ENCODE measurements around the gene BRPF1.

The BRPF1 gene

DNA sequence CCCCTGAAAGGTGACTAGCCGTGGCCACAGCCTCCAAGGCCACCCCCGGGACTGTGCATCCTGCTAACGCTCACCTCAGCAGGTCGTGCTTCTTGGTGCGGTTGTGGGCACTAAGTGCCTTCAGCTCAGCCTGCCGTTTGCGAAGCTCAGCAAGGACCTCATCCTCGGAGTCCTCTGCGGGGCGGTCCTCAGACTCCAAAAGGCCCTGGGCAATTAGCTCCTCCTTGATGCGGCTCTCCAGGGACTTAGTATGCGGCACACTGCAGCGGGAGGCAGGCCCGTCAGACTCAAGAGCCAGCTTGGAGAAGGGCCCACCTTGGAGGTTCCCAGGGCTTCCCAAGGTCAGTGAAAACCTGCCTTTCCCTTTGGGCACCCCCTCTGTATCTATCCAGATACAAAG lies 52.4 kb downstream of the BRPF1 start:
- TF ChIP-seq, protein P1, sequence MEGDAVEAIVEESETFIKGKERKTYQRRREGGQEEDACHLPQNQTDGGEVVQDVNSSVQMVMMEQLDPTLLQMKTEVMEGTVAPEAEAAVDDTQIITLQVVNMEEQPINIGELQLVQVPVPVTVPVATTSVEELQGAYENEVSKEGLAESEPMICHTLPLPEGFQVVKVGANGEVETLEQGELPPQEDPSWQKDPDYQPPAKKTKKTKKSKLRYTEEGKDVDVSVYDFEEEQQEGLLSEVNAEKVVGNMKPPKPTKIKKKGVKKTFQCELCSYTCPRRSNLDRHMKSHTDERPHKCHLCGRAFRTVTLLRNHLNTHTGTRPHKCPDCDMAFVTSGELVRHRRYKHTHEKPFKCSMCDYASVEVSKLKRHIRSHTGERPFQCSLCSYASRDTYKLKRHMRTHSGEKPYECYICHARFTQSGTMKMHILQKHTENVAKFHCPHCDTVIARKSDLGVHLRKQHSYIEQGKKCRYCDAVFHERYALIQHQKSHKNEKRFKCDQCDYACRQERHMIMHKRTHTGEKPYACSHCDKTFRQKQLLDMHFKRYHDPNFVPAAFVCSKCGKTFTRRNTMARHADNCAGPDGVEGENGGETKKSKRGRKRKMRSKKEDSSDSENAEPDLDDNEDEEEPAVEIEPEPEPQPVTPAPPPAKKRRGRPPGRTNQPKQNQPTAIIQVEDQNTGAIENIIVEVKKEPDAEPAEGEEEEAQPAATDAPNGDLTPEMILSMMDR (IDR thresholded peaks at IDR 0.05), result no peak
- no peak for TF ChIP-seq ZFX (IDR thresholded peaks at IDR 0.05; ENCODE audit: borderline replicate concordance)
- no peak overlapping the region for H3K27ac ChIP-seq

DNA sequence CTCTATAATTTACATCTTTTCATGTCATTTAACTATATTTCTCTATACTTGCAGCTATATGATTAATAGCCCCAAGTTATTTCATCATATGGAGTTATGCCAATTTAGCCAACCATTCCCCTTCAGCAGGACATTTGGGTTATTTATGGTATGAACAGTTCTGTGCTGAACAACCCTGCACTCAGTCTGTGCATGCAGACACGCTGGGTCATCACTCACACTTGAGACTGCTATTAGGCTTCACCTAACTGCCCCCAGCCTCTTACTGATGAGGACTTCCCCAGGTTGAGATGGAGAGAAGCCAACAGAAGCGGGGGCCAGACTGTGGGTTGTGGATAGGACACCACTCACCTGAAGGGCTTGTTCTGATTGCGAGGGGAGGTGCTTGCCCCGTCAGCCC lies 53.4 kb downstream of the BRPF1 start:
- TF ChIP-seq ZFX (IDR thresholded peaks at IDR 0.05; ENCODE audit: borderline replicate concordance), result no peak
- TF ChIP-seq, protein P1 (IDR thresholded peaks at IDR 0.05), result no peak
- H3K27ac ChIP-seq, result no peak overlapping the region

DNA sequence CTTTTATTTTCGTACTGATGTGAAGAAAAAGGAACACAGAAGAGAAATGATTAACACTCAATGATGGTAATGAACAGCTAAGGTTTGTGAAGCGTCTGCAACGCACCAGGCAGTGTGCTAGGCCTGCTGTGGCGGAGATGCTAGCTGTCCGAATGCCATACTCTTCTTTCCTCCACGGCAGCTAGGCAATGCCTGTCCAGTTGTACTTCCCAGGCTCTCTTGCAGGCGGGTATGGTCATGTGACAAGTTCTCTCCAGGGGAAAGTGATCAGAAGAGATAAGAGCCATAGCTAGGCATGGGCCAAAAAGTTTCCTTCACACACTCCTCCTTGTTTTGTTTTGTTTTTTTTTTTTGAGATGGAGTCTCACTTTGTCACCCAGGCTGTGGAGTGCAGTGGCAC lies 54.1 kb downstream of the BRPF1 start:
- no peak for TF ChIP-seq ZFX (IDR thresholded peaks at IDR 0.05; ENCODE audit: borderline replicate concordance)
- TF ChIP-seq, protein P1 (IDR thresholded peaks at IDR 0.05), result no peak
- H3K27ac ChIP-seq, result no peak overlapping the region

DNA sequence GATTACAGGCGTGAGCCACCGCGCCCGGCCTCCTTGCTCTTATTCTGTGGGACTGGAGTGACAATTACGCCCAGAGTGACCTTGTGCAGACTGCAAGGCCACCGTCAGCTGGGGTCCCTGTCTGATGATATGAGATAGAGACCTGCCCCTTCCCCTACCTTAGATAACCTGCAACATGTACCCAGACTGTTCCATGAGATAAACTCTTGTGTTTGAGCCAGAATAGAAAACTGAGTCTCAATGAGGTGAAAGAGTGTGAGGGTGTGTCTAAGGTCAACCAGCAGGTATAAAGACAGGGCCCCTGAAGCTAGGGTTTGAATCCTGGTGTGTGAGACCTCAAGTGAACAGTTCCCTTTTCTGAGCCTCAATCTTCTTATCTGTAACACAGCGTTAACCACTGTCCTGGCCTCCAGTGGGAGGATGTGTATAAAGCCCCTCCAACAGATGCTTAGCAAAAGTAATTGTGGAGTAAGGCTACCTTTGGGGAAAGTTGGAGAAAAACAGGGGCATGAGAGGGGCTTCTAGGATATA lies 54.7 kb downstream of the BRPF1 start:
- TF ChIP-seq ZFX (IDR thresholded peaks at IDR 0.05; ENCODE audit: borderline replicate concordance), result no peak
- TF ChIP-seq, protein P1 (IDR thresholded peaks at IDR 0.05), result no peak
- no peak overlapping the region for H3K27ac ChIP-seq

DNA sequence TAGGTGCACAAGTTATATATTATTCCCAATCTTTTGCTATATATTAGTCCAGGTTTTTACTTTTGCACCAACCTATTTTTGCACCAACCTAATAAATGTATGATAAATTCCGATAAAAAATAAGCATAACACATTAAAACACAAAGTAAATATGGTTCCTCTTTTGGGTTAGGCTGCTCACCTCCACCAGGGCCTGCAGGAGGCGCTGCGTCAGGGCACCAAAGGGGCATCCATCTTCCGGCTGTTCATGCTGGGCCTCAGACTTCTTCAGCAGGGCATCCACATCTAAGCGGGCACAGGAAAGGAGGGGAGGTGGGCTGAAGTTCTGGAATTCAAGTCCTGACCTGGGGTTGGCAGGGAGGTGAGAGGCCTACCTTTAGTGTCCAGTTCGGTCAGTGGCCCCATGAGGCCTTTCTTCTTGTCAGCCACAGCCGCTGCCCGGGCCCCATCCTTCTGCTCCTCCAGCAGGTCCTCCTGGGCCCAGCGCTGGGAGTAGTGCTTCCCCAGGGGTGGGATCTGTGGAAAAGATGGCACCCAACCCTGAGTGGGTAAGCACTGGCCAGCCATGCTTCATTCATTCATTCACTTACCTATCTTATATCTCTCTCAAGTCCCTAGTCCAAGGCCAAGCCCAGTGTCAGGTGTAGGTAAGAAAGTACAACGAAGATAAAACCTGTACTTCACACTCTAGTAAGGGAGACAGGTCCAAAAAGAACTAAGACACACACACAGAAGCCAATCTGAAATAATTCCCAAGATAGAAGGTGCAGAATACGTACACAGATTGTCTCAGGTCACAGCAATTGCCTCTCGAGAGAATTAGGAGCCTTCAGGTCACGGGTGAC lies 55.5 kb downstream of the BRPF1 start:
- no peak for TF ChIP-seq ZFX (IDR thresholded peaks at IDR 0.05; ENCODE audit: borderline replicate concordance)
- TF ChIP-seq, protein P1 (IDR thresholded peaks at IDR 0.05), result peak; percentile 69

DNA sequence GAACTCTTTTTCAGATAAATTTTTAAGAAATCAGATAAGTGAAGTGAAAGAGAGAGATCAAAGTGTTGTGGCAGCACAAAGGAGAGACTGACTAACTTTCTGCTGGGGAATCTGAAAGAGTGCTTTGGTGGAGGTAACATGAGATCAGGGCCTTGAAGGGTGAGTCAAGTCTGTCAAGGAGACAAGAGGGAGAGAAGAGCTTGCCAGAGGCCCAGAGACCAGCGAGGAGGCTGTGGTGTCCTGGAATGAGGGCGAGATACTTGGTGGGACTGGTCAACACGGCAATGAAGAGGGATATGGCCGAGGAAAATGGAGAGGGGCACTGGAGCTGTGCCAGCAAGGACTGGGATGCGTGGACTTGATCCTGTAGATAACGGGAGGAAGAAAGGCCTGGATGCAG lies 56.2 kb downstream of the BRPF1 start:
- H3K27ac ChIP-seq, result no peak overlapping the region
- no peak for TF ChIP-seq ZFX (IDR thresholded peaks at IDR 0.05; ENCODE audit: borderline replicate concordance)
- TF ChIP-seq, protein P1 (IDR thresholded peaks at IDR 0.05), result no peak

More for the DNA sequence above, 55.5 kb downstream of the BRPF1 start:
- H3K27ac ChIP-seq, result no peak overlapping the region

DNA sequence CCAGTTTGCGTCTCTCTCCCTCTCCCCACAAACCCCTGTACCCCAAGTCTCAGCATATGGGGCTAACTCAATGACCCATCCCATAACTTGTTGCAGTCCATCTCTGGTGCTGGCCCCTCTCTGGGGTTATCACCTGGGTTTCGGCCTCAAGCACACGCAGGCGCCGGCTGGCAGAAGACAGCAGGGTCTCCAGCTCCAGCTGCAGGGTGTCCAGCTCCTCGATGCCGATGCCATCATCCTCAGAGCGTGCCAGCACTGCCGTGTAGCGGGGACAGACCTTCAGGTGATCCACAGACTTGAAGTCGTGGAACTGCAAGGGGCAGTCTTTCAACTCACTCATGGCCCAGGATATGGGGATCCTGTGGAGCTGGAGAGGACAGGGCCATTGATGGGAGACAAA lies 59.6 kb downstream of the BRPF1 start:
- peak overlapping the region; percentile 92; the same call in 1 of the 2 replicates for H3K27ac ChIP-seq
- TF ChIP-seq, protein P1 (IDR thresholded peaks at IDR 0.05), result no peak
- no peak for TF ChIP-seq ZFX (IDR thresholded peaks at IDR 0.05; ENCODE audit: borderline replicate concordance)

Measured in 22Rv1 (cell line).